Natural killer cell (primary cell): ENCODE results near the gene EXOC1. TPM values are rescaled to one million over a fixed set of nuclear protein-coding genes. Genes with fewer than 3 reads are reported as not detected.
A peak's percentile ranks its signal among the peaks of the same experiment; 100 is the strongest.
"Not testable (repeated sequence)": the region's sequence is repeated elsewhere in the genome, so short reads cannot be mapped to it uniquely, and the experiment has no call there.

Source experiments
- ATAC-seq, 3 donors: fragments of 150-1000 bp in 2 of 3; fragments of 200-7000 bp in 1 of 3; cut with Tn5 transposase; 1 replicate in 1 of 3; 2 replicates in 2 of 3; pipeline ENCODE4 v1.10.0; 2021; ENCODE audit warnings: mild to moderate bottlenecking in 2 of 3, moderate library complexity in 2 of 3
- DNase-seq, 2 donors: peaks; one replicate each; pipeline versions ENCODE4 v3.0.0 to v3.0.0-alpha.2; 2013 to 2021; ENCODE audit warnings: mixed read lengths in 1 of 2
- H3K27ac ChIP-seq: one replicate; pipeline ENCODE4 v1.5.1; 2013; ENCODE audit warnings: mild to moderate bottlenecking, low read length
- H3K27me3 ChIP-seq: one replicate; pipeline ENCODE4 v1.6.1; 2013; ENCODE audit warnings: low read length; ENCODE audit not compliant: control insufficient read depth, insufficient read depth
- H3K36me3 ChIP-seq: one replicate; pipeline ENCODE4 v1.6.1; 2013; ENCODE audit warnings: low read length; ENCODE audit not compliant: control insufficient read depth, insufficient read depth
- H3K4me1 ChIP-seq: one replicate; pipeline ENCODE4 v1.6.1; 2013; ENCODE audit warnings: low read length; ENCODE audit not compliant: control insufficient read depth, insufficient read depth
- H3K4me3 ChIP-seq: one replicate; pipeline ENCODE4 v1.5.1; 2013; ENCODE audit warnings: low read length
- H3K9me3 ChIP-seq: one replicate; pipeline ENCODE4 v1.6.1; 2013; ENCODE audit warnings: low read length; ENCODE audit not compliant: control insufficient read depth, insufficient read depth
- H3K27ac Mint-ChIP-seq, 2 donors: one replicate each; pipeline ENCODE4 v1.8.0; 2022; ENCODE audit warnings: mild to moderate bottlenecking in 2 of 2, mixed read lengths in 2 of 2, moderate library complexity in 1 of 2
- H3K27me3 Mint-ChIP-seq, 2 donors: one replicate each; pipeline ENCODE4 v1.8.0; 2022; ENCODE audit warnings: low read depth in 2 of 2, mixed read lengths in 2 of 2
- H3K36me3 Mint-ChIP-seq: one replicate; pipeline ENCODE4 v1.8.0; 2022; ENCODE audit warnings: mixed read lengths
- H3K4me1 Mint-ChIP-seq, 2 donors: one replicate each; pipeline ENCODE4 v1.8.0; 2022; ENCODE audit warnings: mixed read lengths in 2 of 2
- H3K4me3 Mint-ChIP-seq: one replicate; pipeline ENCODE4 v1.8.0; 2022; ENCODE audit warnings: mild to moderate bottlenecking, moderate library complexity, mixed read lengths
- H3K9me3 Mint-ChIP-seq, 2 donors: one replicate each; pipeline ENCODE4 v1.8.0; 2022; ENCODE audit warnings: mixed read lengths in 2 of 2
- WGBS: methylation state at CpG from one replicate; pipeline ENCODE4 v1.1.7; 2013; ENCODE audit warnings: missing lambda C conversion rate; ENCODE audit not compliant: insufficient coverage; 5-methylcytosine and 5-hydroxymethylcytosine counted together
- intact Hi-C: fragments of 100-400 bp; cut with micrococcal nuclease; formaldehyde crosslinking; loops from one replicate; pipeline ENCODE4 v1.14.2; 2022
- total RNA-seq, 4 donors: library from RNA; stranded (reverse); fragments of 120-200 nt in 1 of 4; gene quantifications; one replicate each; pipeline versions ENCODE4 v1.2.3 to v1.2.4, GENCODE V29; 2013 to 2022
- TF ChIP-seq, protein P1 (sequence below): fragments of 200-600 bp; IDR thresholded peaks from one replicate; pipeline ENCODE4 v1.8.0; 2022; ENCODE audit warnings: antibody characterized with exemption

EXOC1 gene
- total RNA-seq, 3 donors from 2014 or later (not counting 1 experiment from before 2014, with no cell fraction given) = 16.3 to 25.8 (median 20.9) TPM

- H3K9me3 ChIP-seq, intact Hi-C loops, H3K9me3 Mint-ChIP-seq, H3K4me3 Mint-ChIP-seq, ATAC-seq, H3K27me3 ChIP-seq, H3K4me3 ChIP-seq, H3K4me1 ChIP-seq, H3K27ac Mint-ChIP-seq, H3K36me3 ChIP-seq, H3K36me3 Mint-ChIP-seq, H3K27ac ChIP-seq, H3K4me1 Mint-ChIP-seq, DNase-seq: not testable (repeated sequence)
- peaks cover 24 to 29% of the 10 kb centered on the region in 2 donors for H3K27me3 Mint-ChIP-seq
- 79% methylated on average over 8 of the region's 10 CpGs for WGBS
Observed at GRCh38 chr4:55842312-55842711, 11.1 kb upstream of the EXOC1 start.

GRCh38 chr4:55849724-55850123 lies 3.7 kb upstream of the EXOC1 start:
- Histone ChIP-seq H3K36me3 (no peaks in the 10 kb centered on the region), H3K27me3 (no peaks in the 10 kb centered on the region), H3K4me1 (peaks cover 14% of the 10 kb centered on the region), H3K4me3 (no peak overlapping the region), H3K9me3 (no peaks in the 10 kb centered on the region), H3K27ac (no peak overlapping the region)
- TF ChIP-seq, protein P1, sequence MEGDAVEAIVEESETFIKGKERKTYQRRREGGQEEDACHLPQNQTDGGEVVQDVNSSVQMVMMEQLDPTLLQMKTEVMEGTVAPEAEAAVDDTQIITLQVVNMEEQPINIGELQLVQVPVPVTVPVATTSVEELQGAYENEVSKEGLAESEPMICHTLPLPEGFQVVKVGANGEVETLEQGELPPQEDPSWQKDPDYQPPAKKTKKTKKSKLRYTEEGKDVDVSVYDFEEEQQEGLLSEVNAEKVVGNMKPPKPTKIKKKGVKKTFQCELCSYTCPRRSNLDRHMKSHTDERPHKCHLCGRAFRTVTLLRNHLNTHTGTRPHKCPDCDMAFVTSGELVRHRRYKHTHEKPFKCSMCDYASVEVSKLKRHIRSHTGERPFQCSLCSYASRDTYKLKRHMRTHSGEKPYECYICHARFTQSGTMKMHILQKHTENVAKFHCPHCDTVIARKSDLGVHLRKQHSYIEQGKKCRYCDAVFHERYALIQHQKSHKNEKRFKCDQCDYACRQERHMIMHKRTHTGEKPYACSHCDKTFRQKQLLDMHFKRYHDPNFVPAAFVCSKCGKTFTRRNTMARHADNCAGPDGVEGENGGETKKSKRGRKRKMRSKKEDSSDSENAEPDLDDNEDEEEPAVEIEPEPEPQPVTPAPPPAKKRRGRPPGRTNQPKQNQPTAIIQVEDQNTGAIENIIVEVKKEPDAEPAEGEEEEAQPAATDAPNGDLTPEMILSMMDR = no peak
- Mint-ChIP-seq H3K36me3 (no peaks in the 10 kb centered on the region), H3K4me3 (no peak overlapping the region), H3K9me3 (peaks cover 0 to 3% of the 10 kb centered on the region in 2 donors), H3K27ac (no peak overlapping the region), H3K27me3 (peaks cover 0 to 14% of the 10 kb centered on the region in 2 donors), H3K4me1 (peaks cover 17 to 20% of the 10 kb centered on the region in 2 donors)
- intact Hi-C loops = loop anchor here (5.0 to 10.0 kb wide), 2 partner anchors 302 to 1055 kb away; partner anchors contain the start of genes CLOCK and REST
- 90% methylated on average over 9 of the region's 9 CpGs for WGBS
- DNase-seq (no peak), ATAC-seq (no peak)

GRCh38 chr4:55851885-55852284 lies 1.6 kb upstream of the EXOC1 start:
- ATAC-seq = no peak

GRCh38 chr4:55854129-55854528 lies 681 bp downstream of the EXOC1 start:
- no peaks in the 10 kb centered on the region for H3K9me3 ChIP-seq
- ATAC-seq (peak in 1 of 3 donors; percentile 19), DNase-seq (peak in 1 of 2 donors; percentile 28)
- Mint-ChIP-seq H3K4me1 (peaks cover 17 to 20% of the 10 kb centered on the region in 2 donors), H3K27me3 (peaks cover 0 to 10% of the 10 kb centered on the region in 2 donors), H3K9me3 (peaks cover 0 to 3% of the 10 kb centered on the region in 2 donors), H3K27ac (peak overlapping the region in 1 of 2 donors; percentile 91), H3K36me3 (no peaks in the 10 kb centered on the region), H3K4me3 (no peak overlapping the region)
- intact Hi-C loops = loop anchor here (5.0 to 10.0 kb wide), 2 partner anchors 307 to 1051 kb away; partner anchors contain the start of genes CLOCK and REST
- H3K4me1 ChIP-seq = peaks cover 14% of the 10 kb centered on the region
- no peaks in the 10 kb centered on the region for H3K36me3 ChIP-seq
- 31% methylated on average over 5 of the region's 7 CpGs for WGBS
- H3K27me3 ChIP-seq = no peaks in the 10 kb centered on the region
- TF ChIP-seq, protein P1 = no peak
- peak overlapping the region; percentile 98 for H3K4me3 ChIP-seq
- H3K27ac ChIP-seq = no peak overlapping the region

More at GRCh38 chr4:55851885-55852284, 1.6 kb upstream of the EXOC1 start:
- H3K27ac Mint-ChIP-seq = no peak overlapping the region
- peaks cover 0 to 10% of the 10 kb centered on the region in 2 donors for H3K27me3 Mint-ChIP-seq
- Histone ChIP-seq H3K27me3 (no peaks in the 10 kb centered on the region), H3K4me3 (no peak overlapping the region), H3K36me3 (no peaks in the 10 kb centered on the region), H3K27ac (no peak overlapping the region), H3K4me1 (peaks cover 14% of the 10 kb centered on the region), H3K9me3 (no peaks in the 10 kb centered on the region)
- H3K36me3 Mint-ChIP-seq = no peaks in the 10 kb centered on the region
- intact Hi-C loops = loop anchor here (5.0 to 10.0 kb wide), 2 partner anchors 305 to 1053 kb away; partner anchors contain the start of genes CLOCK and REST
- 48% methylated on average over 6 of the region's 6 CpGs for WGBS
- H3K4me3 Mint-ChIP-seq = peak overlapping the region; percentile 45
- TF ChIP-seq, protein P1 = no peak
- peaks cover 17 to 20% of the 10 kb centered on the region in 2 donors for H3K4me1 Mint-ChIP-seq
- H3K9me3 Mint-ChIP-seq = peaks cover 0 to 3% of the 10 kb centered on the region in 2 donors
- DNase-seq = peak in 1 of 2 donors; percentile 61
